GM10248 (cell line): ENCODE measurements around the gene TGFBR2.

Source experiments
- CTCF ChIA-PET: fragments of 300-600 bp; sonication (Branson Sonifier 250); formaldehyde crosslinking; extraction: SDS; loops from one replicate; lab custom pipeline; 2021; ENCODE audit warnings: antibody characterized with exemption; lab: Yijun Ruan, JAX
- POLR2A ChIA-PET: fragments of 350-650 bp; sonication (Branson Sonifier 250); formaldehyde crosslinking; extraction: SDS; loops from one replicate; lab custom pipeline; 2020; ENCODE audit warnings: antibody characterized with exemption; lab: Yijun Ruan, JAX
- DNase-seq: peaks from one replicate; pipeline ENCODE4 v3.0.0; 2012; ENCODE audit errors: extremely low spot score
- CTCF ChIP-seq: IDR thresholded peaks from 2 replicates; pipeline ENCODE4 v1.5.1; 2012; ENCODE audit warnings: mild to moderate bottlenecking, low read depth; ENCODE audit errors: extremely low read depth, missing control alignments, control extremely low read depth

TGFBR2 gene

GRCh38 chr3:30605005-30605404 lies 1.4 kb upstream of the TGFBR2 start:
- no peak for TF ChIP-seq CTCF
- DNase-seq: no peak
- ChIA-PET CTCF (no interaction called here), POLR2A (no interaction called here)

- DNase-seq: no peak
- ChIA-PET CTCF (interaction anchor here (1.4 kb wide), 1 partner anchor 87 kb away, joined by 6 read pairs; no protein-coding TSS in a partner anchor), POLR2A (no interaction called here)
- no peak for TF ChIP-seq CTCF
Measured at GRCh38 chr3:30605706-30606300, 598 bp upstream of the TGFBR2 start.

GRCh38 chr3:30607032-30607833 lies 832 bp downstream of the TGFBR2 start:
- POLR2A ChIA-PET: no interaction called here
- CTCF ChIA-PET: interaction anchor here (1.4 to 2.2 kb wide), 2 partner anchors 9 to 86 kb away, joined by 6 to 9 read pairs; no protein-coding TSS in a partner anchor
- TF ChIP-seq CTCF: no peak
- DNase-seq: peak; percentile 55

GRCh38 chr3:30608598-30608947 lies 2.2 kb downstream of the TGFBR2 start:
- POLR2A ChIA-PET: no interaction called here

GRCh38 chr3:30609930-30610701 lies 3.7 kb downstream of the TGFBR2 start:
- no peak for TF ChIP-seq CTCF
- ChIA-PET CTCF (interaction anchor here (1.0 kb wide), 1 partner anchor 83 kb away, joined by 3 read pairs; no protein-coding TSS in a partner anchor), POLR2A (no interaction called here)
- DNase-seq: no peak

More at GRCh38 chr3:30608598-30608947, 2.2 kb downstream of the TGFBR2 start:
- no peak for TF ChIP-seq CTCF
- CTCF ChIA-PET: interaction anchor here (0.8 to 2.2 kb wide), 2 partner anchors 7 to 8 kb away, joined by 3 to 9 read pairs; no protein-coding TSS in a partner anchor
- no peak for DNase-seq

- no peak for DNase-seq
- POLR2A ChIA-PET: no interaction called here
- CTCF ChIA-PET: interaction anchor here (1.0 kb wide), 1 partner anchor 82 kb away, joined by 3 read pairs; no protein-coding TSS in a partner anchor
- no peak for TF ChIP-seq CTCF
Measured at GRCh38 chr3:30610702-30611368, 4.4 kb downstream of the TGFBR2 start.
